ENCODE data around the gene RAB31.

DNA sequence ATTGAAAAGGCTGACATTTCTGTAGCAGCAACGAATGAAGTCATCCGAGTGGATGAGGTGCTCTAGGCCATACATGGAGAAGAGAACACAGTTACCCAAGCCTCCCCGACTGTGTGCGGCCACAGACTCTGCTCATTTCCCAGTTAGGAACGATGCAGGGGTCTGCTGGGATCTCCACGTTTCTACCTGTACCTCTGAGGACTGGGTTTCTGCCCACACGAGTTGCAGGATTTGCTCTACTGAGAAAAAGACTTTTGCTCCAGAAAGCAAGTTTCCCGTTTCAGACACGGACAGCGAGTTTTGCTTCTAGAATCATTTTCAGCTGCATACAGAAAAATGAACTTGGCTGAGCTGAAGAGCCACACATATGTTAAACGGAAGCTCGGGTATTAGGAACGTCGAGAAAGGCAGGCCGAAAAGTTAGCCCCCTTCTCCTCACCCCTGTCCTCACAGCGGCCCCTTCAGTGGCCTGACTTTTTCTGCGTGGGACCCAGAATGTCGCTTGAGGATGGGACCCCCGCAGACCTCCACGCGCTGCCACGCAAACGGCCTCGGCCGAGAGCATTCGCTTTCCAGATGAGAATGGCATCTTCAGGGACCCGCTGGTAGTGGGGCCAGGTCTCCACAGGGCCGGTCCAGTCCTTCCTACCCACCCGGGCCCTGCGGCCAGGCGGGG lies 582 bp upstream of the RAB31 start:
- TF ChIP-seq, protein P1, sequence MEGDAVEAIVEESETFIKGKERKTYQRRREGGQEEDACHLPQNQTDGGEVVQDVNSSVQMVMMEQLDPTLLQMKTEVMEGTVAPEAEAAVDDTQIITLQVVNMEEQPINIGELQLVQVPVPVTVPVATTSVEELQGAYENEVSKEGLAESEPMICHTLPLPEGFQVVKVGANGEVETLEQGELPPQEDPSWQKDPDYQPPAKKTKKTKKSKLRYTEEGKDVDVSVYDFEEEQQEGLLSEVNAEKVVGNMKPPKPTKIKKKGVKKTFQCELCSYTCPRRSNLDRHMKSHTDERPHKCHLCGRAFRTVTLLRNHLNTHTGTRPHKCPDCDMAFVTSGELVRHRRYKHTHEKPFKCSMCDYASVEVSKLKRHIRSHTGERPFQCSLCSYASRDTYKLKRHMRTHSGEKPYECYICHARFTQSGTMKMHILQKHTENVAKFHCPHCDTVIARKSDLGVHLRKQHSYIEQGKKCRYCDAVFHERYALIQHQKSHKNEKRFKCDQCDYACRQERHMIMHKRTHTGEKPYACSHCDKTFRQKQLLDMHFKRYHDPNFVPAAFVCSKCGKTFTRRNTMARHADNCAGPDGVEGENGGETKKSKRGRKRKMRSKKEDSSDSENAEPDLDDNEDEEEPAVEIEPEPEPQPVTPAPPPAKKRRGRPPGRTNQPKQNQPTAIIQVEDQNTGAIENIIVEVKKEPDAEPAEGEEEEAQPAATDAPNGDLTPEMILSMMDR (IDR thresholded peaks at IDR 0.05 in 8 of 11, conservative IDR thresholded peaks at IDR 0.05 in 3 of 11) = no peak
- no peak for TF ChIP-seq POLR2AphosphoS5 (IDR thresholded peaks at IDR 0.05)
